ENCODE data around the gene EFHD1. TPM values are rescaled to one million over a fixed set of nuclear protein-coding genes. Genes with fewer than 3 reads are reported as not detected.
A peak's percentile ranks its signal among the peaks of the same experiment; 100 is the strongest.
"Not testable (repeated sequence)": the region's sequence is repeated elsewhere in the genome, so short reads cannot be mapped to it uniquely, and the experiment has no call there.

The EFHD1 gene
- total RNA-seq, 4 donors from 2014 or later: 6.7 to 22.1 (median 14.0) TPM

GRCh38 chr2:232681527-232681926, 48.1 kb downstream of the EFHD1 start:
- intact Hi-C loops (cut with DNase I; ENCODE audit: low total_unique reads): no loop called here
- DNase-seq (ENCODE audit: low spot score in 2 of 2): no peak
- TF ChIP-seq CTCF (IDR thresholded peaks at IDR 0.05): no peak
- TF ChIP-seq POLR2A (IDR thresholded peaks at IDR 0.05): no peak
- H3K4me3 ChIP-seq (ENCODE audit: low read depth, poor library complexity, severe bottlenecking): no peak overlapping the region
- 90 to 92% methylated on average over 10 of the region's 10 CpGs for whole genome bisulfite sequencing, 2 donors

GRCh38 chr2:232683368-232683767, 50.0 kb downstream of the EFHD1 start:
- TF ChIP-seq POLR2A (IDR thresholded peaks at IDR 0.05) (no peak), CTCF (IDR thresholded peaks at IDR 0.05) (no peak)
- intact Hi-C loops (cut with DNase I; ENCODE audit: low total_unique reads): no loop called here
- 24 to 46% methylated on average over 1 of the region's 1 CpG for WGBS, 2 donors
- no peak for DNase-seq (ENCODE audit: low spot score in 2 of 2)
- H3K4me3 ChIP-seq (ENCODE audit: low read depth, poor library complexity, severe bottlenecking): no peak overlapping the region

- DNase-seq (ENCODE audit: low spot score in 2 of 2); intact Hi-C loops (cut with DNase I; ENCODE audit: low total_unique reads); H3K4me3 ChIP-seq (ENCODE audit: low read depth, poor library complexity, severe bottlenecking): not testable (repeated sequence)
- 86 to 93% methylated on average over 6 of the region's 6 CpGs for WGBS, 2 donors
These were observed 52.0 kb downstream of the EFHD1 start for GRCh38 chr2:232685391-232685790.

GRCh38 chr2:232687382-232688160, 54.2 kb downstream of the EFHD1 start:
- TF ChIP-seq POLR2A (IDR thresholded peaks at IDR 0.05): no peak
- TF ChIP-seq CTCF (IDR thresholded peaks at IDR 0.05): no peak
- intact Hi-C loops (cut with DNase I; ENCODE audit: low total_unique reads): no loop called here
- WGBS, 2 donors: 81 to 84% methylated on average over 11 of the region's 11 CpGs
- no peak overlapping the region for H3K4me3 ChIP-seq (ENCODE audit: low read depth, poor library complexity, severe bottlenecking)
- DNase-seq (ENCODE audit: low spot score in 2 of 2): peak in 1 of 2 donors; percentile 63

GRCh38 chr2:232688201-232688600, 54.8 kb downstream of the EFHD1 start:
- H3K4me3 ChIP-seq (ENCODE audit: low read depth, poor library complexity, severe bottlenecking): no peak overlapping the region
- DNase-seq (ENCODE audit: low spot score in 2 of 2): peak in 1 of 2 donors; percentile 56
- 96% methylated on average over 7 of the region's 7 CpGs for WGBS, 2 donors
- intact Hi-C loops (cut with DNase I; ENCODE audit: low total_unique reads): no loop called here
- TF ChIP-seq CTCF (IDR thresholded peaks at IDR 0.05): no peak
- TF ChIP-seq POLR2A (IDR thresholded peaks at IDR 0.05): no peak

- no peak overlapping the region for H3K4me3 ChIP-seq (ENCODE audit: low read depth, poor library complexity, severe bottlenecking)
- 50 to 65% methylated on average over 3 of the region's 3 CpGs for WGBS, 2 donors
- DNase-seq (ENCODE audit: low spot score in 2 of 2): peak in 1 of 2 donors; percentile 73
- intact Hi-C loops (cut with DNase I; ENCODE audit: low total_unique reads): no loop called here
- no peak for TF ChIP-seq POLR2A (IDR thresholded peaks at IDR 0.05)
- no peak for TF ChIP-seq CTCF (IDR thresholded peaks at IDR 0.05)
These were observed 55.9 kb downstream of the EFHD1 start for GRCh38 chr2:232689152-232689910.

GRCh38 chr2:232691117-232691516, 57.7 kb downstream of the EFHD1 start:
- intact Hi-C loops (cut with DNase I; ENCODE audit: low total_unique reads); H3K4me3 ChIP-seq (ENCODE audit: low read depth, poor library complexity, severe bottlenecking): not testable (repeated sequence)
- DNase-seq (ENCODE audit: low spot score in 2 of 2): peak in 1 of 2 donors; percentile 49
- 95% methylated on average over 13 of the region's 13 CpGs for WGBS, 2 donors

Data from lower leg skin (tissue), 4 donors.